ENCODE data around the gene NAT10.

- TF ChIP-seq POLR2AphosphoS5 (IDR thresholded peaks at IDR 0.05; ENCODE audit: low read depth, low read length) (no peak), POLR2A (IDR thresholded peaks at IDR 0.05; ENCODE audit: low read depth, low read length) (no peak), TAF1 (IDR thresholded peaks at IDR 0.05; ENCODE audit: borderline replicate concordance, low read depth, low read length) (no peak)
Measured at GRCh38 chr11:34068111-34068510, 37.3 kb upstream of the NAT10 start.

Measured in GM12892 (cell line).